ENCODE measurements around the gene TSNAXIP1.
"Not testable (repeated sequence)": the region's sequence is repeated elsewhere in the genome, so short reads cannot be mapped to it uniquely, and the experiment has no call there.

Gene TSNAXIP1

DNA sequence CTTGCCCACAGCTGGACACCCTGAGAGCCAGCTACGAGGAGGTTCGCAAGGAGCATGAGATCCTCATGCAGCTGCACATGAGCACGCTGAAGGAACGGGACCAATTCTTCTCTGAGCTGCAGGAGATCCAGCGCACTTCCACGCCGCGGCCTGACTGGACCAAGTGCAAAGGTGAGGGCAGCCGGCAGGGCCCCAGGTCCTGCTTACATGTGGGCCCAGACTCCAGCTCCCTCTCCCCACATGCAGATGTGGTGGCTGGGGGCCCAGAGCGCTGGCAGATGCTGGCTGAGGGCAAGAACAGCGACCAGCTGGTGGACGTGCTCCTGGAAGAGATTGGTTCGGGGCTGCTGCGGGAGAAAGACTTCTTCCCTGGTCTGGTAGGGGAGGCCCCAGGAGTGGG lies 19.2 kb downstream of the TSNAXIP1 start:
- TF ChIP-seq, protein P1, sequence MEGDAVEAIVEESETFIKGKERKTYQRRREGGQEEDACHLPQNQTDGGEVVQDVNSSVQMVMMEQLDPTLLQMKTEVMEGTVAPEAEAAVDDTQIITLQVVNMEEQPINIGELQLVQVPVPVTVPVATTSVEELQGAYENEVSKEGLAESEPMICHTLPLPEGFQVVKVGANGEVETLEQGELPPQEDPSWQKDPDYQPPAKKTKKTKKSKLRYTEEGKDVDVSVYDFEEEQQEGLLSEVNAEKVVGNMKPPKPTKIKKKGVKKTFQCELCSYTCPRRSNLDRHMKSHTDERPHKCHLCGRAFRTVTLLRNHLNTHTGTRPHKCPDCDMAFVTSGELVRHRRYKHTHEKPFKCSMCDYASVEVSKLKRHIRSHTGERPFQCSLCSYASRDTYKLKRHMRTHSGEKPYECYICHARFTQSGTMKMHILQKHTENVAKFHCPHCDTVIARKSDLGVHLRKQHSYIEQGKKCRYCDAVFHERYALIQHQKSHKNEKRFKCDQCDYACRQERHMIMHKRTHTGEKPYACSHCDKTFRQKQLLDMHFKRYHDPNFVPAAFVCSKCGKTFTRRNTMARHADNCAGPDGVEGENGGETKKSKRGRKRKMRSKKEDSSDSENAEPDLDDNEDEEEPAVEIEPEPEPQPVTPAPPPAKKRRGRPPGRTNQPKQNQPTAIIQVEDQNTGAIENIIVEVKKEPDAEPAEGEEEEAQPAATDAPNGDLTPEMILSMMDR (IDR thresholded peaks at IDR 0.05; ENCODE audit: control insufficient read depth, insufficient read depth, low read depth, low read length, missing control alignments), result no peak
- no peak overlapping the region for H3K4me3 ChIP-seq (ENCODE audit: control insufficient read depth, low read depth, low read length)
- no peak for DNase-seq (ENCODE audit: low read depth)

DNA sequence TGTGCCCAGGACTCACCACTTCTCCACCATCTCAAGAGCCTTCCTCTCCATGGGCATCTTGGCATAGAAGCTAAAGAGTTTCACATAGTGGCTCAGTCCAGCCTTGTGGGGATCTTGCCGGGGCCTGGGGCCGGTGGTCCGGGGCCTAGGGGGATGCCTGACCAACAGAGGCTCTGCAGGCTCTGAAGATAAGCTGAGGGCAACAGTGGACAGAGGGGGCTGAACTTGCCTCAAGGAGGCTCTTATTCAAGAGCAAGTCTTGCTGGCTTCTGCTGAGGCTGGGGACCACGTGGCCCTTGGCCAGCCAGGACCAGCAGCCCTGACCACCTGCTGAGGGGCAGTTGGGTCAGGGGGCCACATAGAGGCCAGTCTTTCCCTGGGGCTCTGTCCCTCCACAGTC lies 22.0 kb downstream of the TSNAXIP1 start:
- DNase-seq (ENCODE audit: low read depth), result no peak
- no peak overlapping the region for H3K4me3 ChIP-seq (ENCODE audit: control insufficient read depth, low read depth, low read length)
- TF ChIP-seq, protein P1 (IDR thresholded peaks at IDR 0.05; ENCODE audit: control insufficient read depth, insufficient read depth, low read depth, low read length, missing control alignments), result no peak

DNA sequence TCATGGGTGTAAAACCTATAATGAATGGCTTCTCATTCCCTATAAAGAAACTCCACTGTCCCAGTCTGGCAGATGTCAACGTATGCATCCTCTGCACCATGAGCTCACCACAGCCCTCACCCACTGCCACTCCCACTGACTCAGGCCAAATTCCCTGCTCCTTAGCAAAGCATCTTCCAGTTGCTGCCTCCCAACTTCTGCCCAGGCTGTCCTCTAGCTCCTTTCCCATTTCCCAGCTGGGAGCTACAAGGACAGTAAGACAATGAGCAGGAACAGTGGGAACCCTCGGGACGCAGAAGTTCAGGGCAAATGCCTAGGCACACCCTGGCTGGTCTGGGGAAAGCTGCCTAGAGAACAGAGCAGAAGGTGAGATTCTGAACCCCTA lies 26.3 kb downstream of the TSNAXIP1 start:
- peak overlapping the region; percentile 78 for H3K4me3 ChIP-seq (ENCODE audit: control insufficient read depth, low read depth, low read length)
- TF ChIP-seq, protein P1 (IDR thresholded peaks at IDR 0.05; ENCODE audit: control insufficient read depth, insufficient read depth, low read depth, low read length, missing control alignments), result no peak
- no peak for DNase-seq (ENCODE audit: low read depth)

DNA sequence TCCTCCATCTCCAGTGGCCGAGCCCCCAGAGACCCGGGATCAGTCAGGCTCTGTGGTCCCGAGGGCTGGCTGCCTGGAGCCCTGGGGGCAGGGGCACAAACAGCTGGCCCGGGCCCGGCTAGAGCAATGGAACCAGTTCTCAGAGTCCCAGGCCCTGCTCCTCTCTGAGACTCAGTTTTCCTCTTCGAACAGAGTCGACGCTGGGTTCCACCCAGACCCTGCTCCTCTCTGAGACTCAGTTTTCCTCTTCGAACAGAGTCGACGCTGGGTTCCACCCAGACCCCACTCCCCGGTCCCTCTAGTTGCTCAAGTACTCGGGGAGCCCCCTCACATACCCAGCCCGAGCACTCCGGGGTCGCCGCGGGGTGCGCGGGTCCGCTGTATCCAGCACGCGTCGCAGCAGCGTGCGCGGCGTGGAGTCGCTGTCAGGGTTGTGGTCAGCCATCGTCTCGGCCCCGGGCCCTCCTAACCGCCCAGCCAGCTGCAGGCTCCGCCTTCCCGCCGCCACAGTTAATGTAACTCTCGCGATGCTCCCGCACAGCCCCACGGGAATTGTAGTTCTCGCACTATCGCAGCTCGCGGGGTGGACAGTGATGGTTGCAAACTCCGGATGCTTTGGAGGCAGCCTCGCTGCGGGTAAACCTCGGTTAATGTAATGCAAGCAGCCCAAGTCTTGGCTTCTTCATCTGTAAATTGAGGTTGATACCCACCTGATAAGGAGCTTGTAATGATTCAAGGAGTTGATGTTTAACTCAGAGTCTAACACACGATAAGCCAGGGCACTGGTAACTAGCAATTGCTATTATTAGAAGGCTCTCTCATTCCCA lies 26.9 kb downstream of the TSNAXIP1 start:
- TF ChIP-seq, protein P1 (IDR thresholded peaks at IDR 0.05; ENCODE audit: control insufficient read depth, insufficient read depth, low read depth, low read length, missing control alignments), result no peak
- H3K4me3 ChIP-seq (ENCODE audit: control insufficient read depth, low read depth, low read length), result peak overlapping the region; percentile 78
- no peak for DNase-seq (ENCODE audit: low read depth)

DNA sequence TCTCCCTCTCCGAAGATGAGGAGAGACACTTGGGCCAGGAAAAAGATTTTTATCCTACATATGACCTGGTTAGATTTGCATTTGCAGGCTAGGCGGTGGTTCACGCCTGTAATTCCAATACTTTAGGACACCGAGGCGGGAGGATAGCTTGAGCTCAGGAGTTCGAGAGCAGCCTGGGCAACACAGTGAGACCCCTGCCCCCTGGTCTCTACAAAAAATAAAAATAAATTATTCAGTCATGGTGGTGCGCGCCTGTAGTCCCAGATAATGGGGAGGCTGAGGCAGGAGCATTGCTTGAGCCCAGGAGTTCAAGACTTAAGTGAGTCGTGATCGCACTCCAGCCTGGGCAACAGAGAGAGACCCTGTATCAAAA lies 27.5 kb downstream of the TSNAXIP1 start:
- DNase-seq (ENCODE audit: low read depth), result no peak
- H3K4me3 ChIP-seq (ENCODE audit: control insufficient read depth, low read depth, low read length), result no peak overlapping the region
- TF ChIP-seq, protein P1 (IDR thresholded peaks at IDR 0.05; ENCODE audit: control insufficient read depth, insufficient read depth, low read depth, low read length, missing control alignments), result no peak

DNA sequence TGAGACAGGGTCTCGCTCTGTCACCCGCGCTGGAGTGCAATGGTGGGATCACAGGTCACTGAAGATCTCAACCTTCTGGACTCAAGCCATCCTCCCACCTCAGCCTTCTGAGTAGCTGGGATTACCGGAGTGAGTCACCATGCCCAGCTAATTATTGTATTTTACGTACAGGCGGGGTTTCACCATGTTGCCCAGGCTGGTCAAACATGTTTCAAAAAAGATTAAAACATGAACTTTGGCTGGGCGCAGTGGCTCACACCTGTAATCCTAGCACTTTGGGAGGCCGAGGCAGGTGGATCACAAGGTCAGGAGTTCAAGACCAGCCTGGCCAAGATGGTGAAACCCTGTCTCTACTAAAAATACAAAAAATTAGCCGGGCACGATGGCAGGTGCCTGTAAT lies 30.5 kb downstream of the TSNAXIP1 start:
- H3K4me3 ChIP-seq (ENCODE audit: control insufficient read depth, low read depth, low read length); DNase-seq (ENCODE audit: low read depth): not testable (repeated sequence)

DNA sequence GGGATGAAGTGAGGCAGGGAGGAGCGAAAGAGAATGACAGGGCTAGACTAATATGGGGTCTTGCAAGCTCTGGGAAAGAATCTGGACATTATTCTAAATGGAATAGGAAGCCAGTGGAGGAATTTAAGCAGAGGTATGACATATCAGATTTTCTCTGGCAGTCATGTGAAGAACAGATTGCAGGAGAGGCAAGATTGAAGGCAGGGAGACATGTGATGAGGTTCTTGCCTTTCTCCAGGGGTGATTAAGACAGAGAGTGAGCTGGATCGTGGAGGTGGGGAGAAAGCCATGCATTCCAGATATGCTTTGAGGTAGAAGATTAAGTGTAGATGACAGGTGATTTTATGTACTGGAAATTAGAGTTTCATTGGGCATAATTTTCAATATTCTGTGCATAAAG lies 31.1 kb downstream of the TSNAXIP1 start:
- DNase-seq (ENCODE audit: low read depth), result no peak
- H3K4me3 ChIP-seq (ENCODE audit: control insufficient read depth, low read depth, low read length), result no peak overlapping the region
- TF ChIP-seq, protein P1 (IDR thresholded peaks at IDR 0.05; ENCODE audit: control insufficient read depth, insufficient read depth, low read depth, low read length, missing control alignments), result no peak

All from AG09309 (cell line).